ENCODE data around the gene TPGS1. TPM values are rescaled to one million over a fixed set of nuclear protein-coding genes. Genes with fewer than 3 reads are reported as not detected.

Gene TPGS1
- total and polyA plus RNA-seq, 2 of the 8 experiments (the other 6 are each of a cell fraction or from before 2014, with no cell fraction given): 9.1 to 10.6 TPM

GRCh38 chr19:547117-547516 lies 39.8 kb downstream of the TPGS1 start:
- Histone ChIP-seq H3K4ac (replicated peaks; ENCODE audit: insufficient read length, low read depth, low read length) (no peak overlapping the region), H2AFZ (ENCODE audit: low read length) (no peak overlapping the region), H3K9ac (replicated peaks in 1 of 4; ENCODE audit: extremely low read depth in 1 of 4, low read depth in 3 of 4, low read length in 3 of 4) (no peak overlapping the region), H4K8ac (ENCODE audit: extremely low read depth, insufficient read depth, low read length) (peak overlapping the region; percentile 51; the same call in 1 of the 2 replicates), H3K4me2 (ENCODE audit: insufficient read depth in 1 of 2, low read depth in 2 of 2, low read length in 2 of 2) (no peak overlapping the region), H2BK120ac (replicated peaks; ENCODE audit: low read depth, low read length) (no peak overlapping the region), H2BK5ac (ENCODE audit: low read depth, low read length) (no peak overlapping the region), H4K91ac (replicated peaks; ENCODE audit: insufficient read length, low read length) (no peak overlapping the region), H2BK20ac (ENCODE audit: low read length) (no peak overlapping the region), H3K23me2 (ENCODE audit: low read depth, low read length) (peaks cover 3% of the 10 kb centered on the region; the same call in 1 of the 2 replicates), H3K4me3 (ENCODE audit: extremely low read depth in 1 of 4, insufficient read depth in 2 of 4, low read depth in 3 of 4, low read length in 4 of 4) (no peak overlapping the region), H3K9me3 (ENCODE audit: insufficient read depth in 2 of 2, low read depth in 1 of 2, low read length in 1 of 2) (no peaks in the 10 kb centered on the region), H2BK12ac (ENCODE audit: low read depth, low read length) (no peak overlapping the region), H3K4me1 (replicated peaks in 1 of 4; ENCODE audit: control insufficient read depth in 3 of 4, insufficient read depth in 4 of 4, low read length in 3 of 4) (peaks cover 0 to 3% (median under 1%) of the 10 kb centered on the region in 4 experiments; a peak in 3 of 7 replicates), H3K23ac (ENCODE audit: insufficient read length) (no peak overlapping the region), H3K18ac (ENCODE audit: extremely low read depth, low read length) (no peak overlapping the region), H3K56ac (replicated peaks; ENCODE audit: insufficient read length, low read depth, low read length) (no peak overlapping the region), H4K5ac (ENCODE audit: insufficient read length, low read depth, low read length) (no peak overlapping the region), H3K14ac (ENCODE audit: insufficient read length) (no peak overlapping the region), H3K36me3 (ENCODE audit: control insufficient read depth in 2 of 4, insufficient read depth in 4 of 4, low read length in 3 of 4) (peaks cover 0 to 5% (median under 1%) of the 10 kb centered on the region in 4 experiments; a peak in 2 of 8 replicates), H3K27ac (ENCODE audit: low read depth, low read length) (no peak overlapping the region), H3K27me3 (replicated peaks in 1 of 4; ENCODE audit: control insufficient read depth in 3 of 4, extremely low read depth in 1 of 4, insufficient read depth in 3 of 4, low read length in 3 of 4) (no peaks in the 10 kb centered on the region), H3K79me2 (ENCODE audit: control insufficient read depth in 1 of 2, insufficient read depth in 2 of 2, low read length in 2 of 2) (no peaks in the 10 kb centered on the region), H2AK5ac (ENCODE audit: low read depth, low read length) (no peak overlapping the region), H4K20me1 (replicated peaks in 1 of 2; ENCODE audit: control insufficient read depth in 1 of 2, insufficient read depth in 2 of 2, low read length in 2 of 2) (peaks cover 2 to 9% of the 10 kb centered on the region in 2 experiments), H2BK15ac (ENCODE audit: low read length) (no peak overlapping the region), H3K79me1 (ENCODE audit: low read depth, low read length) (no peaks in the 10 kb centered on the region)
- CTCF ChIA-PET (ENCODE audit: partially characterized antibody): no interaction called here
- no peak for DNase-seq (ENCODE audit: low read depth in 1 of 2, low spot score in 2 of 2)
- FAIRE-seq: no peak
- POLR2A ChIA-PET (ENCODE audit: partially characterized antibody): interaction anchor here (0.9 to 7.3 kb wide), 7 partner anchors 8 to 38 kb away, joined by 3 to 40 read pairs (median 4); partner anchors contain the start of gene CDC34
- WGBS, 2 experiments (ENCODE audit: extremely low coverage in 1 of 2, insufficient coverage in 1 of 2, insufficient read length in 1 of 2, insufficient replicate concordance in 2 of 2, low coverage in 1 of 2, low lambda C conversion rate in 2 of 2, missing lambda C conversion rate in 1 of 2): 94% methylated on average over 8 of the region's 15 CpGs; no CpG with 5 or more reads in 1 of the 2 experiments
- TF ChIP-seq USF2 (IDR thresholded peaks at IDR 0.05; ENCODE audit: low read length) (no peak), HDAC6 (IDR thresholded peaks at IDR 0.05; ENCODE audit: low read depth, low read length) (no peak), CTBP2 (IDR thresholded peaks at IDR 0.05; ENCODE audit: borderline replicate concordance, insufficient read depth, insufficient read length, low read length) (no peak), RAD21 (IDR thresholded peaks at IDR 0.05 in 1 of 2, conservative IDR thresholded peaks at IDR 0.05 in 1 of 2; ENCODE audit: low read depth in 2 of 2, low read length in 2 of 2) (no peak), SP1 (IDR thresholded peaks at IDR 0.05; ENCODE audit: low read depth, low read length) (no peak), E2F6 (IDR thresholded peaks at IDR 0.05) (no peak), GTF2F1 (IDR thresholded peaks at IDR 0.05; ENCODE audit: borderline replicate concordance, low read depth, low read length) (no peak), SIN3A (conservative IDR thresholded peaks at IDR 0.05 in 1 of 2, IDR thresholded peaks at IDR 0.05 in 1 of 2; ENCODE audit: low read depth in 1 of 2, low read length in 2 of 2) (no peak), GABPA (IDR thresholded peaks at IDR 0.05; ENCODE audit: borderline replicate concordance, insufficient read depth, low read length) (no peak), SP4 (IDR thresholded peaks at IDR 0.05; ENCODE audit: low read length) (no peak), JUND (IDR thresholded peaks at IDR 0.05; ENCODE audit: low read length) (no peak)
